Heart right ventricle (tissue), 16 donors: ENCODE results near the gene DNASE1L2. TPM values are rescaled to one million over a fixed set of nuclear protein-coding genes. Genes with fewer than 3 reads are reported as not detected.
"Not testable (repeated sequence)": the region's sequence is repeated elsewhere in the genome, so short reads cannot be mapped to it uniquely, and the experiment has no call there.

Experiments
- ATAC-seq, 8 donors: fragments of 200-7000 bp; cut with Tn5 transposase; one replicate each; pipeline ENCODE4 v1.9.1; 2020; ENCODE audit warnings: mild to moderate bottlenecking in 8 of 8, moderate library complexity in 8 of 8, moderate number of reproducible peaks in 1 of 8
- DNase-seq, 2 donors: peaks; one replicate each; pipeline ENCODE4 v3.0.0-alpha.2; 2020
- H3K27ac ChIP-seq, 10 donors: fragments of 200-600 bp; sonication (generic) in 2 of 10; one replicate each; pipeline versions ENCODE4 v1.5.0 to v1.8.0; 2020 to 2022; ENCODE audit warnings: mild to moderate bottlenecking in 3 of 10
- H3K27me3 ChIP-seq, 7 donors: fragments of 200-600 bp; one replicate each; pipeline ENCODE4 v1.8.0; 2021 to 2022; ENCODE audit warnings: mild to moderate bottlenecking in 2 of 7
- H3K36me3 ChIP-seq, 9 donors: fragments of 200-600 bp; sonication (generic) in 1 of 9; one replicate each; pipeline versions ENCODE4 v1.5.0 to v1.8.0; 2020 to 2022; ENCODE audit warnings: mild to moderate bottlenecking in 2 of 9
- H3K4me1 ChIP-seq, 9 donors: fragments of 200-600 bp; sonication (generic) in 1 of 9; one replicate each; pipeline versions ENCODE4 v1.5.0 to v1.8.0; 2020 to 2022; ENCODE audit warnings: mild to moderate bottlenecking in 4 of 9
- H3K4me3 ChIP-seq, 10 donors: fragments of 200-600 bp; sonication (generic) in 2 of 10; one replicate each; pipeline versions ENCODE4 v1.5.0 to v1.8.0; 2020 to 2022; ENCODE audit warnings: mild to moderate bottlenecking in 7 of 10, moderate library complexity in 2 of 10
- H3K9me3 ChIP-seq, 11 donors: fragments of 200-600 bp in 10 of 11; sonication (generic) in 2 of 11; one replicate each; pipeline versions ENCODE4 v1.5.0 to v1.8.0; 2013 to 2022; ENCODE audit warnings: mild to moderate bottlenecking in 2 of 11, control low read depth in 1 of 11, moderate library complexity in 1 of 11
- WGBS, 2 donors: extraction: QIAGEN DNeasy Blood & Tissue Kit; methylation state at CpG; one replicate each; pipeline ENCODE4 v1.1.7; 2013; ENCODE audit warnings: inconsistent platforms in 1 of 2; 5-methylcytosine and 5-hydroxymethylcytosine counted together
- intact Hi-C, 10 donors: fragments of 100-400 bp; cut with DNase I; formaldehyde crosslinking; loops; one replicate each; pipeline versions ENCODE4 v1.11.1 to v1.14.2; 2022
- polyA plus RNA-seq, 2 donors: library from polyadenylated mRNA; stranded (reverse); fragments of 200-250 nt; gene quantifications; one replicate each; pipeline ENCODE4 v1.2.3, GENCODE V29; 2013
- total RNA-seq, 10 donors: library from RNA; stranded (reverse); fragmentation: NEBNext Ultra II Directional in 3 of 10; extraction: Animal tissue kit (Norgen Biotek cat#: 25700) in 3 of 10; gene quantifications; one replicate each; pipeline versions ENCODE4 v1.2.1 to v1.2.4, GENCODE V29; 2021 to 2023
- TF ChIP-seq, protein P1 (sequence below), 9 donors: fragments of 200-600 bp; sonication (generic) in 2 of 9; IDR thresholded peaks; one replicate each; pipeline versions ENCODE4 v1.5.0 to v1.8.0; 2021 to 2022; ENCODE audit warnings: antibody characterized with exemption in 9 of 9, mild to moderate bottlenecking in 5 of 9, moderate library complexity in 1 of 9
- donor health status: Arrhythmogenic right ventricular cardiomyopathy.
- donor health status: ischemic (EF 13 %, LVEDD 7.1; RV severe dilation, severe dysfunction).
- donor health status: healthy with polysubstance abuse.
- donor health status: DM: no; HTN: yes; CAD: no.
- donor health status: DM: no; HTN: no; CAD: no.
- donor health status: ischemic (EF 25% LVEDD 6.9; RV normal size, moderate dysfunction).
- donor health status: ischemic (EF 25% LVEDD 5.7; RV mildly dilated, moderate dysfunction).
- donor health status: healthy.
- donor health status: DM: yes; HTN: yes; CAD: no.
- donor health status: Ischemic cardiomyopathy.
- donor health status: ischemic (EF 35%, LVEDD 5.7; RV mildly dilated, moderate dysfunction).
- donor health status: nonischemic (EF 11% LVEDD 7.7; RV severe dilation, severe dysfunction).
- donor health status: DM: yes; HTN: yes; CAD: no.
- donor health status: PGD.
- donor health status: ischemic (EF 29% LVEDD 5.4; RV normal size, mild dysfunction).
- donor health status: nonischemic (EF 23%, LVEDD 6.1; RV moderate dilation, normal function).

DNASE1L2 gene
- total and polyA plus RNA-seq, 12 donors = 0.15 to 1.2 (median 0.35) TPM; not detected in 1

GRCh38 chr16:2256531-2257140 lies 20.4 kb downstream of the DNASE1L2 start:
- ATAC-seq = no peak
- intact Hi-C loops = loop anchor here in 1 of 10 donors (10.0 kb wide), 1 partner anchor 232 kb away; the partner anchor contains the start of gene NHERF2
- Histone ChIP-seq H3K36me3 (peaks cover 9 to 98% (median 76%) of the 10 kb centered on the region in 9 donors), H3K4me1 (peaks cover 4 to 11% (median 7%) of the 10 kb centered on the region in 9 donors), H3K27ac (no peak overlapping the region), H3K9me3 (no peaks in the 10 kb centered on the region), H3K4me3 (no peak overlapping the region), H3K27me3 (no peaks in the 10 kb centered on the region)
- no peak for DNase-seq
- TF ChIP-seq, protein P1, sequence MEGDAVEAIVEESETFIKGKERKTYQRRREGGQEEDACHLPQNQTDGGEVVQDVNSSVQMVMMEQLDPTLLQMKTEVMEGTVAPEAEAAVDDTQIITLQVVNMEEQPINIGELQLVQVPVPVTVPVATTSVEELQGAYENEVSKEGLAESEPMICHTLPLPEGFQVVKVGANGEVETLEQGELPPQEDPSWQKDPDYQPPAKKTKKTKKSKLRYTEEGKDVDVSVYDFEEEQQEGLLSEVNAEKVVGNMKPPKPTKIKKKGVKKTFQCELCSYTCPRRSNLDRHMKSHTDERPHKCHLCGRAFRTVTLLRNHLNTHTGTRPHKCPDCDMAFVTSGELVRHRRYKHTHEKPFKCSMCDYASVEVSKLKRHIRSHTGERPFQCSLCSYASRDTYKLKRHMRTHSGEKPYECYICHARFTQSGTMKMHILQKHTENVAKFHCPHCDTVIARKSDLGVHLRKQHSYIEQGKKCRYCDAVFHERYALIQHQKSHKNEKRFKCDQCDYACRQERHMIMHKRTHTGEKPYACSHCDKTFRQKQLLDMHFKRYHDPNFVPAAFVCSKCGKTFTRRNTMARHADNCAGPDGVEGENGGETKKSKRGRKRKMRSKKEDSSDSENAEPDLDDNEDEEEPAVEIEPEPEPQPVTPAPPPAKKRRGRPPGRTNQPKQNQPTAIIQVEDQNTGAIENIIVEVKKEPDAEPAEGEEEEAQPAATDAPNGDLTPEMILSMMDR (IDR thresholded peaks at IDR 0.05) = no peak
- WGBS, 2 donors = 86 to 89% methylated on average over 12 of the region's 12 CpGs

- peaks cover 18 to 100% (median 87%) of the 10 kb centered on the region in 9 donors for H3K36me3 ChIP-seq
- ATAC-seq = no peak
- intact Hi-C loops = loop anchor here in 1 of 10 donors (10.0 kb wide), 1 partner anchor 233 kb away; the partner anchor contains the start of gene NHERF2
Observed at GRCh38 chr16:2257726-2258125, 21.5 kb downstream of the DNASE1L2 start.

GRCh38 chr16:2258530-2258929 lies 22.3 kb downstream of the DNASE1L2 start:
- DNase-seq, H3K27ac ChIP-seq, H3K4me3 ChIP-seq, H3K9me3 ChIP-seq, H3K4me1 ChIP-seq, H3K27me3 ChIP-seq, ATAC-seq: not testable (repeated sequence)
- intact Hi-C loops = loop anchor here in 1 of 10 donors (10.0 kb wide), 1 partner anchor 234 kb away; the partner anchor contains the start of gene NHERF2
- 96 to 97% methylated on average over 7 of the region's 7 CpGs for WGBS, 2 donors
- H3K36me3 ChIP-seq = peaks cover 15 to 100% (median 87%) of the 10 kb centered on the region in 9 donors

More at GRCh38 chr16:2257726-2258125, 21.5 kb downstream of the DNASE1L2 start:
- DNase-seq = no peak
- no peak overlapping the region for H3K4me3 ChIP-seq
- no peaks in the 10 kb centered on the region for H3K9me3 ChIP-seq
- TF ChIP-seq, protein P1 (IDR thresholded peaks at IDR 0.05) = no peak
- H3K27ac ChIP-seq = no peak overlapping the region
- H3K4me1 ChIP-seq = no peaks in the 10 kb centered on the region
- no peaks in the 10 kb centered on the region for H3K27me3 ChIP-seq
- 91 to 92% methylated on average over 6 of the region's 6 CpGs for WGBS, 2 donors

- Histone ChIP-seq H3K9me3 (no peaks in the 10 kb centered on the region), H3K36me3 (peaks cover 11 to 100% (median 77%) of the 10 kb centered on the region in 9 donors), H3K4me3 (no peak overlapping the region), H3K27me3 (no peaks in the 10 kb centered on the region), H3K4me1 (peaks cover 0 to 9% (median 4%) of the 10 kb centered on the region in 9 donors), H3K27ac (no peak overlapping the region)
- no peak for DNase-seq
- intact Hi-C loops = no loop called here
- TF ChIP-seq, protein P1 (IDR thresholded peaks at IDR 0.05) = no peak
- 96 to 97% methylated on average over 8 of the region's 8 CpGs for WGBS, 2 donors
- no peak for ATAC-seq
Observed at GRCh38 chr16:2260250-2260649, 24.0 kb downstream of the DNASE1L2 start.

- WGBS, 2 donors = 83% methylated on average over 14 of the region's 14 CpGs
- H3K27me3 ChIP-seq, intact Hi-C loops, DNase-seq, H3K9me3 ChIP-seq, H3K27ac ChIP-seq, H3K4me3 ChIP-seq, ATAC-seq: not testable (repeated sequence)
- Histone ChIP-seq H3K4me1 (peaks cover 3 to 29% (median 22%) of the 10 kb centered on the region in 9 donors), H3K36me3 (peaks cover 11 to 82% (median 49%) of the 10 kb centered on the region in 9 donors)
Observed at GRCh38 chr16:2263026-2263425, 26.8 kb downstream of the DNASE1L2 start.

GRCh38 chr16:2266887-2267286 lies 30.6 kb downstream of the DNASE1L2 start:
- ATAC-seq, H3K9me3 ChIP-seq, DNase-seq, H3K27me3 ChIP-seq: not testable (repeated sequence)
- peaks cover 3 to 43% (median 18%) of the 10 kb centered on the region in 9 donors for H3K36me3 ChIP-seq
- H3K4me3 ChIP-seq = peak overlapping the region; percentile 53 to 97 (median 87)
- H3K27ac ChIP-seq = peak overlapping the region in 5 of 10 donors; percentile 93 to 99 (median 98)
- intact Hi-C loops = loop anchor here in 1 of 10 donors (5.0 kb wide), 1 partner anchor 160 kb away; the partner anchor contains the start of gene CCNF
- H3K4me1 ChIP-seq = peaks cover 7 to 46% (median 40%) of the 10 kb centered on the region in 9 donors
- 7 to 9% methylated on average over 7 to 10 of the region's 12 CpGs for WGBS, 2 donors

DNA sequence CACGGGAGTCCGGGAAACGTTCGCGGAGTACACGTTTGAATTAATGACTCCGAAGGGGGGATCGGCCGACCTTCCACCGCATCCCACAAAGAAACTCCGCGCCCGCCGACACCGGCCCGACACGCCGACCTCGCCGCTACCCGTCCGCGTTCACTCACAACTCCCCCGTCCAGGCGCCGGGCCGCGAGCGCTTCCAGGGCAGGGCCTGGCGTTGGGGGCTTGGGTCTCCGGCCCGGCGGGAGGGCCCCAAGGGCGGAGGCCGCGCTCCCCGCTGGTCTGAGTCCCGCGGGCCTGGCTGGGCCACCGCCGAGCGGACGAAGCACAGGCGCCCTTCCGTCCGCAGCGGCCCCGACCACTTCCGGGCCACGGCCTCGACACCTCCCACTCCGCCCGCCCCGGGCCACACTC lies 31.3 kb downstream of the DNASE1L2 start:
- H3K4me3 ChIP-seq = peak overlapping the region; percentile 53 to 97 (median 87)
- peak overlapping the region; percentile 80 to 100 (median 98) for H3K27ac ChIP-seq
- intact Hi-C loops = loop anchor here in 1 of 10 donors (5.0 kb wide), 1 partner anchor 160 kb away; the partner anchor contains the start of gene CCNF
- WGBS, 2 donors = 0 to 1% methylated on average over 36 to 54 of the region's 54 CpGs
- H3K27me3 ChIP-seq, H3K9me3 ChIP-seq, DNase-seq: not testable (repeated sequence)
- peak; percentile 85 to 91 (median 89) for ATAC-seq
- H3K4me1 ChIP-seq = peaks cover 7 to 46% (median 40%) of the 10 kb centered on the region in 9 donors
- peaks cover 0 to 37% (median 12%) of the 10 kb centered on the region in 9 donors for H3K36me3 ChIP-seq
